HG02938 (cell line): ENCODE measurements around the gene ITGAD.

Experiments
- ATAC-seq: cut with Tn5 transposase; IDR thresholded peaks from one replicate; pipeline ENCODE4 v1.9.1; 2021; ENCODE audit warnings: mild to moderate bottlenecking, moderate library complexity; ENCODE audit not compliant: unreplicated experiment

Gene ITGAD

DNA sequence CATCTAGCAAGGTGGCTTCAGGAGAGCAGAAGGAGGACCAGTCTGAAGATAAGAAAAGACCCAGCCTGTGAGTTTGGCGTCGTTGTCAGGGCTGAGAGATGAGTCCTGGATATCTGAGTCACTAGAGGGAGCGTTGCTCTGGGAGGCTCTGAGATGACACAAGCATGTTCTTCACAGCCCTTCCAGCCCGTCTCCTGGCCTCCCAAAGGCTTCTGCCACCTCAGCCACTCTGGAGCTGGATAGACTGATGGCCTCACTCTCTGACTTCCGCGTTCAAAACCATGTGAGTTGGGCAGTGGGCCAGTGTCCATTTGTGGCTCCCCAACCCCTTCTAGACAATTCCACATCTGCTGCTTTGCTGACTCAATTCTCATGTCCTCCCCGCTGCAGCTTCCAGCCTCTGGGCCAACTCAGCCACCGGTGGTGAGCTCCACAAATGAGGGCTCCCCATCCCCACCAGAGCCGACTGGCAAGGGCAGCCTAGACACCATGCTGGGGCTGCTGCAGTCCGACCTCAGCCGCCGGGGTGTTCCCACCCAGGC lies 81.1 kb downstream of the ITGAD start:
- ATAC-seq = no peak

GRCh38 chr16:31474773-31475738 lies 81.9 kb downstream of the ITGAD start:
- no peak for ATAC-seq

GRCh38 chr16:31475946-31476302 lies 82.8 kb downstream of the ITGAD start:
- ATAC-seq = no peak
